Hepatocyte (in vitro differentiated cells): ENCODE results near the gene TBX5. TPM values are rescaled to one million over a fixed set of nuclear protein-coding genes. Genes with fewer than 3 reads are reported as not detected.

Experiments
- DNase-seq: peaks from one replicate; pipeline ENCODE4 v3.0.0-alpha.2; 2016; ENCODE audit warnings: low spot score
- H2AFZ ChIP-seq: fragments of 200-600 bp; sonication (generic); 2 replicates; pipeline ENCODE4 v1.6.0; 2016; ENCODE audit warnings: antibody characterized with exemption, mild to moderate bottlenecking
- H3K27ac ChIP-seq: fragments of 200-600 bp; sonication (generic); 2 replicates; pipeline ENCODE4 v1.5.1; 2016; ENCODE audit warnings: mild to moderate bottlenecking
- H3K27me3 ChIP-seq: fragments of 200-600 bp; sonication (generic); 2 replicates; pipeline ENCODE4 v1.6.1; 2016
- H3K36me3 ChIP-seq: fragments of 200-600 bp; sonication (generic); replicated peaks from 2 replicates; pipeline ENCODE4 v1.5.1; 2016; ENCODE audit warnings: low read depth; ENCODE audit not compliant: insufficient read depth
- H3K4me1 ChIP-seq: fragments of 200-600 bp; sonication (generic); 2 replicates; pipeline ENCODE4 v1.5.1; 2016; ENCODE audit warnings: mild to moderate bottlenecking, moderate library complexity; ENCODE audit not compliant: insufficient read depth
- H3K4me2 ChIP-seq: fragments of 200-600 bp; sonication (generic); 2 replicates; pipeline ENCODE4 v1.6.0; 2016
- H3K4me3 ChIP-seq: fragments of 200-600 bp; sonication (generic); 2 replicates; pipeline ENCODE4 v1.5.1; 2016; ENCODE audit warnings: mild to moderate bottlenecking
- H3K79me2 ChIP-seq: fragments of 200-600 bp; sonication (generic); 2 replicates; pipeline ENCODE4 v1.6.0; 2017; ENCODE audit warnings: mild to moderate bottlenecking
- H3K9me2 ChIP-seq: fragments of 200-600 bp; sonication (generic); replicated peaks from 2 replicates; pipeline ENCODE4 v1.6.0; 2017; ENCODE audit warnings: mild to moderate bottlenecking; ENCODE audit not compliant: insufficient read depth
- H3K9me3 ChIP-seq: fragments of 200-600 bp; sonication (generic); 2 replicates; pipeline ENCODE4 v1.5.1; 2016; ENCODE audit warnings: low read depth, mild to moderate bottlenecking
- H4K20me1 ChIP-seq: fragments of 200-600 bp; sonication (generic); 2 replicates; pipeline ENCODE4 v1.6.0; 2016; ENCODE audit warnings: mild to moderate bottlenecking; ENCODE audit not compliant: insufficient read depth, poor library complexity, severe bottlenecking
- CTCF ChIP-seq: fragments of 200-600 bp; sonication (generic); IDR thresholded peaks from 2 replicates; pipeline ENCODE4 v1.5.1; 2016; ENCODE audit warnings: antibody characterized with exemption, mild to moderate bottlenecking; ENCODE audit not compliant: poor library complexity
- EZH2 ChIP-seq: fragments of 200-600 bp; sonication (generic); IDR thresholded peaks from 2 replicates; pipeline ENCODE4 v1.6.1; 2016; ENCODE audit warnings: antibody characterized with exemption, mild to moderate bottlenecking, borderline replicate concordance
- EZH2phosphoT487 ChIP-seq: fragments of 200-600 bp; sonication (generic); IDR thresholded peaks from one replicate; pipeline ENCODE4 v1.6.1; 2018; ENCODE audit warnings: antibody characterized with exemption, mild to moderate bottlenecking, low read depth, moderate library complexity; ENCODE audit not compliant: unreplicated experiment, severe bottlenecking
- whole genome bisulfite sequencing: methylation state at CpG from one replicate; pipeline ENCODE4 v1.1.6; 2016; ENCODE audit warnings: low lambda C conversion rate; ENCODE audit errors: missing lambda C conversion rate; 5-methylcytosine and 5-hydroxymethylcytosine counted together
- polyA plus RNA-seq: library from polyadenylated mRNA; unstranded; fragments of >200 nt; fragmentation: Nextera tagmentation; extraction: Ambion mirVana; gene quantifications from 2 replicates; pipeline ENCODE4 v1.2.1, GENCODE V29; 2016
- total RNA-seq: library from RNA; depleted of rRNA; stranded (reverse); fragments of >200 nt; gene quantifications from 2 replicates; pipeline ENCODE4 v1.2.3, GENCODE V29; 2014

TBX5 gene
- total and polyA plus RNA-seq, 2 experiments from 2014 or later, result 10.8 to 12.3 TPM

- 100% methylated on average over 1 of the region's 1 CpG for WGBS
- H3K4me1 ChIP-seq, result no peaks in the 10 kb centered on the region
- TF ChIP-seq CTCF, result no peak
- no peak for TF ChIP-seq EZH2phosphoT487
- no peak for TF ChIP-seq EZH2
- H3K4me2 ChIP-seq, result no peak overlapping the region
- H2AFZ ChIP-seq, result no peak overlapping the region
- no peaks in the 10 kb centered on the region for H4K20me1 ChIP-seq
- no peaks in the 10 kb centered on the region for H3K36me3 ChIP-seq
- H3K27ac ChIP-seq, result no peak overlapping the region
- no peaks in the 10 kb centered on the region for H3K9me3 ChIP-seq
- H3K27me3 ChIP-seq, result no peaks in the 10 kb centered on the region
- H3K9me2 ChIP-seq, result no peaks in the 10 kb centered on the region
- no peak for DNase-seq
- H3K79me2 ChIP-seq, result no peaks in the 10 kb centered on the region
- H3K4me3 ChIP-seq, result no peak overlapping the region
Measured at GRCh38 chr12:114344303-114344663, 61.7 kb downstream of the TBX5 start.

- Histone ChIP-seq H3K27ac (no peak overlapping the region), H3K4me1 (no peaks in the 10 kb centered on the region), H3K79me2 (no peaks in the 10 kb centered on the region), H2AFZ (no peak overlapping the region), H3K36me3 (no peaks in the 10 kb centered on the region), H3K27me3 (no peaks in the 10 kb centered on the region), H3K9me2 (no peaks in the 10 kb centered on the region), H3K4me2 (no peak overlapping the region), H3K4me3 (no peak overlapping the region), H3K9me3 (no peaks in the 10 kb centered on the region), H4K20me1 (no peaks in the 10 kb centered on the region)
- no peak for TF ChIP-seq CTCF
- no peak for TF ChIP-seq EZH2phosphoT487
- no peak for TF ChIP-seq EZH2
- 81% methylated on average over 4 of the region's 4 CpGs for WGBS
- DNase-seq, result no peak
Measured at GRCh38 chr12:114343585-114344302, 62.2 kb downstream of the TBX5 start.

- Histone ChIP-seq H3K27me3 (no peaks in the 10 kb centered on the region), H3K4me1 (no peaks in the 10 kb centered on the region), H3K79me2 (no peaks in the 10 kb centered on the region), H3K4me3 (no peak overlapping the region), H3K27ac (peak overlapping the region; percentile 10), H3K36me3 (no peaks in the 10 kb centered on the region), H3K9me2 (no peaks in the 10 kb centered on the region), H2AFZ (no peak overlapping the region), H4K20me1 (no peaks in the 10 kb centered on the region), H3K9me3 (no peaks in the 10 kb centered on the region), H3K4me2 (no peak overlapping the region)
- TF ChIP-seq EZH2 (no peak), CTCF (no peak), EZH2phosphoT487 (no peak)
- peak; percentile 15 for DNase-seq
- 53% methylated on average over 5 of the region's 5 CpGs for WGBS
Measured at GRCh38 chr12:114342656-114343055, 63.3 kb downstream of the TBX5 start.

GRCh38 chr12:114341635-114342034, 64.3 kb downstream of the TBX5 start:
- Histone ChIP-seq H3K36me3 (no peaks in the 10 kb centered on the region), H3K9me2 (no peaks in the 10 kb centered on the region), H2AFZ (no peak overlapping the region), H3K4me2 (no peak overlapping the region), H3K27ac (no peak overlapping the region), H3K4me1 (no peaks in the 10 kb centered on the region), H4K20me1 (no peaks in the 10 kb centered on the region), H3K4me3 (no peak overlapping the region), H3K27me3 (no peaks in the 10 kb centered on the region), H3K79me2 (no peaks in the 10 kb centered on the region), H3K9me3 (no peaks in the 10 kb centered on the region)
- TF ChIP-seq EZH2phosphoT487, result no peak
- TF ChIP-seq EZH2, result no peak
- no peak for TF ChIP-seq CTCF
- DNase-seq, result no peak
- 89% methylated on average over 6 of the region's 6 CpGs for WGBS
